HG02623 (cell line): ENCODE data around the gene ARHGAP8.

Experiments used
- ATAC-seq: cut with Tn5 transposase; IDR thresholded peaks from one replicate; pipeline ENCODE4 v1.9.1; 2021; ENCODE audit warnings: moderate library complexity; ENCODE audit not compliant: unreplicated experiment

Gene ARHGAP8

DNA sequence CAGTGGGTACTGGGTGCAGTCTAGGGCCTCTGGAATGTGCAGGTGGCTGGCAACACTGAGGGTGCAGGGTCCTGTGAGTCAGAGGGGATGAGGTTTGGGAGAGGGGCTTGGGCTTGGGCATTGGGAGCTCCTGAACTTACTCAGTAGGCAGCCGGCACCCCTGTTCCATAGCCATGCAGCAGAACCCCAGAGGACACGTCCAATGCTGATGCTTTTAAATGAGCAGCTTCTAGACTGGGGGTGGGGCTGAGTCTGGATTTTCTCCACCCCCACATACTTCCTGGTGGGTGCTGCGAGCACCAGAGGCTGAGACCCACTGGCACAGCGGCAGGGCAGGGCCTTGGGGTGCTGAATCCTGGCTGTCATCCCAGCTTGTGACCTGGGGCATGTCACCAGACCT is 71.4 kb downstream of the ARHGAP8 start:
- no peak for ATAC-seq

DNA sequence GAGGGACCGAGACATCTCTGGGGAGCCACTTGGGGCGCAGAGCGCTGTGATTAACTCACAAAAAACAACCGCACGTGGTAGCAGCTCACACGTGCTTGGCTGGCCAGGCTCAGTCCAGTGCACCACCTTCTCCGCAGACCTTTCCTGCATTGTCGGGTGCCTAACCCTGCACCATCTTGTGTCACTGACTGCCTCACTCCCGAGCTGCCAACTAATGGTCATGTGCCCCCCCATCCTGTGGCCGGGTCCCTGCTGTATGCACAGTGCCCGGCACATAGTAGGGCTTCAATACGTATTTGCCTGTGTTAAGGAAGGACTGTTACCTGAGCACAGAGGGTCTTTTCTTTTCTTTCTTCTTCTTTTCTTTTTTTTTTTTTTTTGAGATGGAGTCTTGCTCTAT is 71.9 kb downstream of the ARHGAP8 start:
- ATAC-seq = no peak

DNA sequence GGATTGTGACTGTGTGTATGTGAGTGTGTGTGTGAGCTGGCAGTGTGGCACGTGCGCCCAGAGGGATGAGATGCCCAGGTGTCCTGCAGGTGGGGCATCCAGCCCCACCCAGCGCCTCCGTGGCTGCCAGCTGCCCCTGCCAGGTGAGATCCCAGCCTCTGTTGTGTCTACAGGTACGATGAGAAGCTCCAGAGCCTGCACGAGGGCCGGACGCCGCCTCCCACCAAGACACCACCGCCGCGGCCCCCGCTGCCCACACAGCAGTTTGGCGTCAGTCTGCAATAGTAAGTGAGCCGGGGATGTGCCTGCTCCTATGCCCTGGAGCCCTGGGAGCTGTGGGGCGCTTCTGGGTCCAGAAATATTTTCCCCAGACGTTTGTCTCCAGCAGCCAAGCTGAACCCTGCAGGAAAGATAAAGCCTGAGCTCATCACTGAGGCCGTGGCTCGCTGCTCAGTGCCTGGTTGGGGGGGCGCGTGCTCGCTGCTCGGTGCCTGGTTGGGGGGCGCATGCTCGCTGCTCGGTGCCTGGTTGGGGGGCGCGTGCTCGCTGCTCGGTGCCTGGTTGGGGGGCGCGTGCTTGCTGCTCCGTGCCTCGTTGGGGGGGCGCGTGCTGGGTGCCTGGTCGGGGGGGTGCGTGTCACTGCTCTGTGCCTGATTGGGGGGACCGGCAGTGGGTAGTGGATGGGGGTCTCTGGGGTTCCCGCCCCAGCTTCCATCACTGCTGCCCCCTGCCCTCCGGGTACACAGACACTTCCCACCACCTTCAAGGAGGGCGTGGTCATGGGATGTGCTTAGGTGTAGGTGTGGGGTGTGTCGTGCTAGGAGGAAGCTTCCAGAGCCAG is 73.2 kb downstream of the ARHGAP8 start:
- ATAC-seq = no peak

DNA sequence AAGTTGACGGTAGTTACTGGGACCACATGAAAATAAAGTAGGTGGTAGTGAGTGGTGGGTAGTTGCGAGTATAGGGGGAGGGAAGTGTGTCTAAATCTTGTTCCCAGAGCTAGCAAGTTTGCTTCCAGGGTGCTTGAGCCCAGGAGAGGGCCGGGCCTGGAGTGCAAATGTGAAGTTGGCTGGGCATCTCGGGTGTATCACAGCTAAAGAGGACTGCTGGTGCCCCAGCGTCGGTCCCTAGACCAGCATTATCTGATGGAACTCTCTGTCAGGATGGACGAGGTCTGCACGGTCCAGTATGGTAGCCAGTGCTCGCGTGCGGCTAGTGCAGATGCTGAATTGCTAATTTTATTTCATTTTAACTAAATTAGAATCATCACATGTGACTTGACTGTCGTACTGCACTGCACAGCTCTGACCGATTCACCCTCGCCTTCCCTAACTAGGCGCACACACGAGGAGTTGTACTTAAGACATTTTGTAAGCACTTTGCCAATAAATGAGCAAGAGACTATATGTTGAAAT is 75.4 kb downstream of the ARHGAP8 start:
- no peak for ATAC-seq

DNA sequence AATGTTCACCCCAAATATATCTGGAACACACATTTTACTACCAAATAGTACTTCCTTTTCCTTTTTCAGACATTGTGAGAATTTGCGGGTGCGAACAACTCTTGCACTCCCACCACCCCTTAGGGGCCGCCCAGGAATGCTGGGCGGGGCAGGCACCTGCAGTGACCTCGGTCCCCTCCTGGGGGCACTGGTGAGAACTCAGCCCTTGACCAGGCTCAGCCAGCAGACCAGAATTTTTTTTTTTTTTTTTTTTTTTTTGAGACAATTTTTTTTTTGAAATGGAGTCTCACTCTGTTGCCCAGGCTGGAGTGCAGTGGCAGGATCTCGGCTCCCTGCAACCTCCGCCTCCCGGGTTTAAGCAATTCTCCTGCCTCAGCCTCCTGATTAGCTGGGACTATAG is 75.8 kb downstream of the ARHGAP8 start:
- ATAC-seq = no peak

DNA sequence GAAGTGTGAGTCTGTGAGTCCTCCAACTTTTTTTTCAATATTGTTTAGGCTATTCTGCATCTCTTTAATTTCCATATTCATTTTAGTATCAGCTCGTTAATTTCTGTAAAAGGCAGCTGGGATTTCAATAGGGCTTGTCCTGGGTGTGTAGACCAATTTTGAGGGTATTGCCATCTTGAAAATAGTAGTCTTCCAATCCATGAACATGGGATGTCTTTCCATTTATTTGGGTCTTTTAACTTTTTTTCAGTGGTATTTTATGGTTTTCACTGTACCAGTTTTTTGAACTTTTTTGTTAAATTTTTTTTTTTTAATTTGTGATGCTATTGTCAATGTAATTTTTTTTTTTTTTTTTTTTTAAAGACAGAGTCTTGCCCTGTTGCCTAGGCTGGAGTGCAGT is 79.5 kb downstream of the ARHGAP8 start:
- ATAC-seq = no peak

DNA sequence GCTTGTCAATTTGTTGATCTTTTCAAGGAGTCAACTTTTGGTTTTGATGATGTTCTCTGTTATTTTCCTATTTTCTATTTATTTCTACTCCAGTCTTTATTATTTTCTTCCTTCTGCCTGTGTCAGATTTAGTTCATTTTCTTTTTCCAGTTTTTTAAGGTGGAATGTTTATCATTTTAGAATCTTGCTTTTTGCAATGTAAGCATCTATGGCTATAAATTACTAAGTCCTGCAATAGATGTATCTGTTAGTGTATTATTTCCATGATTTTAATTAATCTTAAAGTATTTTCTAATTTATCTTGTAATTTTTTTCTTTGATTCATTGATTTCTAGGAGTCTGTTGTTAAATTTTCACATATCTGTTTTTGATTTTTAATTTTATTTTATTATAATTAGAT is 81.7 kb downstream of the ARHGAP8 start:
- ATAC-seq = no peak

DNA sequence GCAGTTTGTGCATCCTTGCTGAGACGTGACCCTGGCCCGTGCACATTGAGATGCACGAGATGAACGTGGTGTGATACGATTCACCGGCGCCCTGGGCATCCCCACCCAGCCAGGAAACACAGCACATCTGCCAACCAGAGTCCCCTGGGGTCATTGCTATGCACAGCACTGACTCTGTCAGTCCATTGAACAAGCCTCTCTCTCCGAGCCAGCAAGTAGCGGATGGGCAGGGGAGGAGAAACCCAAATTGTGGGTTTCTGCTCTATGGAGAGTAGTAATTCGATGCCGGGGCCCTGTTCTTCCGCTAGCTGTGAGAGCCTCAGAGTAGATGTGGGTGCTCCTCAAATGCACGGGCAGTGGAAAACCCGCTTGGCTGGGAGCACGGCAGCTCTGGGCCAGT is 85.1 kb downstream of the ARHGAP8 start:
- ATAC-seq = no peak

DNA sequence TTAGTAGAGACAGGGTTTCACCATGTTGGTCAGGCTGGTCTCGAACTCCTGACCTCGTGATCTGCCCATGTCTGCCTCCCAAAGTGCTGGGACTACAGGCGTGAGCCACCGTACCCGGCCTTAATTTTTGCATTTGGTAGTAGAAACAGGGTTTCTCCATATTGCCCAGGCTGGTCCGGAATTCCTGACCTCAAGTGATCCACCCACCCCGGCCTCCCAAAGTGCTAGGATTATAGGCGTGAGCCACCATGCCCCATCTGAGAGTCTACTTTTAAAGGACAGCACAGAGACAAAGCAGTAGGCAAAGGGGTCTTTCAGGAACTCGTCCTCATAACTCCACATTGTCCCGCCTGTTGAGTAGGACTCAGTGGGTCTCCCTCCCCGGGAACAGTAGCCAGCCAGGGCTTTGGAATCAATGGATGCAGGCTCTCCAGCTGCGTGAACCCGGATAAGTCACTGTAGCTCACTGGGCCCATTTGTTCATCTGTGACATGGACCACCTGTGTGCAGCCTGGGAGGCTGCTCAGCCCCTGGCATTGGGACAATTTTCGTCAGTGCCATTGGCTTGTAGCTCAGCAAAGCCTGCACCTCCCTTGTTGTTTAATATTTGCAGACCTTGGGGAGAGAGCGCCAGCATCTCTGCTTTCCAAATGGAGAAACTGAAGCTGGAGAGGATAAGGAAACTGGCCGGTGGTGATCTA is 86.1 kb downstream of the ARHGAP8 start:
- no peak for ATAC-seq

DNA sequence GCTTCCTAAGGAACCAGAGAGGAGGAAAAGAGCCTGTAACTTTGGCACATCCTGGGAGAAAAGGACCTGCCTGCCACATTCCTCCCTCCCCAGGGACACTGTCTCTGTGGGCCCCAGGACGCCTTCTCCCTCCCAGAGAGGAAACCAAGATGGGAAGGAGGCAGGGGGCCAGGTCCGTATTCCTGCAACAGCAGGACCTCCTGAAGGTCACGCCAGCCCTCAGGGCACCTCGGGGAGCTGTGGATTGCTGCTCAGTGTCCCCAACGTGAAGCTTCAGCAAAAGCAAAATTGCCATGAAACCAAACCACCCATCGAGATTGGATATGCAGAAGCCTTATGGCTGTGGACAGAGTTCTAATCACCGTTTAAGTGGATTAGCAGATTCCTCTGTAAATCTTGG is 86.7 kb downstream of the ARHGAP8 start:
- no peak for ATAC-seq

DNA sequence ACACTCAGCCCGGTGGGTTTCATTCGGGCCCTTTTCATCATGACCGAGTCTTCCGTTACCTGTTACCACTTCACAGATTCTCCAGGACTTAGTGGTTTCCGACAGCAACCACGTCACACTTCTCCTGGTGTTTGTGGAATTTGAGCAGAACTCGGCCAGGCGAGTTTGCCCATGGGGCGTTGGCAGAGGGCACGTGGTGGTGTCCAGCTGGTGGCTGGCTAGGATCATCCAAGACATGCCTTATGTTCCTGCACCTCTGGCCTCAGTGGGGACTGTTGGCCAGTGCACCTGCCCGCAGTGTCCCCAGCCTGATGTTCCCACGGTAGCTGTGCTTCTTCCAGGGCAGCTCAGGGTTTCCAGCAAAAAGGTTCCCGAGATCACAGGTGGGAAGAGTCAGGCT is 87.3 kb downstream of the ARHGAP8 start:
- no peak for ATAC-seq

DNA sequence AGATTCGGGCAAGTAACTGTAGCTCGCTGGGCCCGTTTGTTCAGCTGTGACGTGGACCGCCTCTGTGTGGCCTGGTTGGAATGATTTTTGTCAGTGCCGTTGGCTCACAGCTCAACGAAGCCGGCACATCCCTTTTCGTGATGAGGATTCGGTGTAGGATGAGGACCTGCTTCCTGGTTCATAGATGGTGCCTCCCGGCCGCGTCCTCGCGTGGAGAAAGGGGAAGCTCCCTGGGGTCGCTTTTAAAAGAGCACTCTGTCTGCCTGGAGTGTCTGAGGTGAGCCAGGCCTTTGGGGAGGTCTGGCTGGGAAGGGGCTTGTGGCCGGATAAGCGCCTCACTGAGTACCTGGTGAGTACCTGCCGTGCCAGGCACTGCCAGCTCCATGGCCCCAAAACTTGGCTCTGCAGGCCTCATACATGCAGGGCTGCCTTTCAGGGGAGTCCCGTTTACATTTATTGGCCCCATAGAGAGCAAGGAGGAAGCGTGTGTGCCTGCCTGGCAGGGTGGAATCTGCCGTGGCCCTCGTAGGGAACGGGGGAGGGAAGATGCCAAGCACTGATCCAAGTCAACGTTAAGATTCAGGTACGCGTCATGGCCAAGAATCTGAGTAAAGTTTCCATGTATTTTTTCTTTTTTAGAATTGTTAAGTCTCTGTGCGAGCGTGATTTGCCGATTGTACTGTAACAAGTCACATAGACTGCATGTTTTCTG is 88.4 kb downstream of the ARHGAP8 start:
- ATAC-seq = no peak

DNA sequence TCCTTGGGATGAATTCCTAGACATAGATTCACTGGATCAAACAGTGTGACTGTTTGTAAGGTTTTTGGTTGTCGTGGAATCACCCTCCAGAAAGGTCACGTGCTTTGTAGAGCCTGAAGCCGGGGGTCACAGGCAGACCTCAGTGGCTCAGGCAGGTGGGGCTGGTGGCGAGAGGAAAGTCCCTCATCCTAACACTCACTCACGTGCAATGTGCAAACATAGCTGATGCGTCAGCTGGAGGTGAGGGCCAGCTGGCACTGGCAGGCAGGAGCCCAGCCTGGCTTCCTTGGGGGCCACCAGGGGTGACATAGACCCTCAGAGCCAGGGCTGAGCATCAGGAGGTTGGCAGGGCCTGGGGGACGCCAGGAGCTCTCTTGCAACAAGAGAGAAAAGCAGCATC is 90.0 kb downstream of the ARHGAP8 start:
- no peak for ATAC-seq

DNA sequence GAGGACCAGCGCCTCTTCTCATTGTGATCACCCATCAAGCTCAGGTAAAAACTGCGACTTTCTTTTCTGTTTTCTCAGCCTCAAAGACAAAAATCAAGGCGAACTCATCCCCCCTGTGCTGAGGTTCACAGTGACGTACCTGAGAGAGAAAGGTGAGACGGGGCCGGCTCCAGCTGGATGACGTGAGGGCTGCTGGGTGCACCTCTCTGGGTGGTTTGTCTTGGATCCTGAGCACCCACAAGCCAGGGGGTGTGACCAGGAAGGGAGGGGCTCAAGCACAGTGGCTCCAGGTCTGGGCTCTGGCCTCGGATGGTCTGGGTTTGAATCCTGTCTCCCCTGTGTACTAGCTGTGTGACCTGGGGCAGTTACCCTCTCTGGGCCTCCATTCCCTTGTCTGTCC is 92.8 kb downstream of the ARHGAP8 start:
- no peak for ATAC-seq

DNA sequence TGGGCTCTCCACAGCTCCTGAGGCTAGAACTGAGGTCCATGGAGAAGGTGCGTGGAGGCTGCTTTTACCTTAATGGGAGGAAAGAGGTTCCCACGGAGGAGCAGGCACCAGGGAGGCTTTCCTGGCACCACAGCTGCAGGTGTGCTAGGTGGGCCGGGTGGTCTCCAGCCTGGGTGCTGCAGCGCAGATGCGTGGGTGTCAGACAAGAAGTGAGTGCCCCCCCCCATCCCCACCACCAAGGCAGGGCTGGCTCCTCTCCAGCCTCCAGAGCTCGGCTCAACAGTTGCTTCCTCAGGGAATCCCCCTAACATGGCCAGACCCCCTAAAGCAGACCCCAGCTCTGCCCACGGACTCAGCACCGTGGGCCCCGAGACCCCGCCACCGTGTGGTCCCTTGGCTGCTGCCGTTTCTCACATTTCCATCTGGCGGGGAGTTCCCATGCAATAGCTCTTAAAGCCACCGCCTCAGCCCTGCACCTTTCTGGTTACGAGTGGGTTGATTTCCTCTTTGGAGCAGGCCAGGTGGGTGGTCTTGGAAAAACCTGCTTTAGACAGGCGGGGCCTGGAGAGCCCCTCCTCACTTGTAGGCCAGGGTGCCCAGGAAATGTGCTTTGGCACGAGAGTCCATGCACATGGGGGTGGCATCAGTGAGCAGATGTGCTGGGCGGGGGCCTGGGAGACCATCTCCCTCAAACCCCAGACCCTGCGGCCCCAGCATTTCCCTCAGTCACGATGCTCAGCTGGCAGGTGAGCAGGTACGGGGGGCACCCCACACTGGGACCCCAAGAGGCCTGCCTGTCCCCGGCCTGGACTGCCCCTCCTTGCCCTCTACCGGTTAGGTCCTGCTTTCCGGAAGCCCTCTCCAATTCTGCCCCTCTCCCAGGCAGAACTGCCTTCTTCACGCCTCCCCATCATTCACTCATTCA is 93.7 kb downstream of the ARHGAP8 start:
- ATAC-seq = no peak

DNA sequence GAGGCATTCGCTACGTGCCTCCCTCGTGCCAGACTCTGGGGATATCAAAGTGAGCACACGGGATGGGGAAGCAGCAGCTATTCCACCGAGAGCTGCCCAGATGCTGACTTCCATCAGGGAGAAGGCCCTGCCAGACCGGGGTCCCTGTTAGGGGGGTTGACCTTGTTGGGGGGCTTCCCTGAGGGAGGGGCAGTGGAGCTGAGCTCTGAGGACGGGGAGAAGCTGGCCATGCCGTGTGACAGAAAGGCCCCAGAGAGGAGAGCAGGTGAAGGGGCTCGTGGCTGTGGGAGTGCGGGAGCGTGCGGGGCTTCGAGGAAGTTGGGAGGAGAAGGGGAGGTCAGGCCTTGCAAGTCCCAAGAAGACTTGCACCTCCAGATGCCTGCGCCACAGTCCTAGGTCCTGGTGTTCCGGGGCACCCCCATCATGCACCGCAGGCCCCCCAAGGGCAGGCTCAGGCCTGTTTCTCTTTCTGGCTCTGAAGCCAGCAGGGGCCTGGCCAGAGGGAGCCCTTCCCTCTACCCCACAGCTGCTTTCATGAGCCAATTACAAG is 94.4 kb downstream of the ARHGAP8 start:
- ATAC-seq = no peak

DNA sequence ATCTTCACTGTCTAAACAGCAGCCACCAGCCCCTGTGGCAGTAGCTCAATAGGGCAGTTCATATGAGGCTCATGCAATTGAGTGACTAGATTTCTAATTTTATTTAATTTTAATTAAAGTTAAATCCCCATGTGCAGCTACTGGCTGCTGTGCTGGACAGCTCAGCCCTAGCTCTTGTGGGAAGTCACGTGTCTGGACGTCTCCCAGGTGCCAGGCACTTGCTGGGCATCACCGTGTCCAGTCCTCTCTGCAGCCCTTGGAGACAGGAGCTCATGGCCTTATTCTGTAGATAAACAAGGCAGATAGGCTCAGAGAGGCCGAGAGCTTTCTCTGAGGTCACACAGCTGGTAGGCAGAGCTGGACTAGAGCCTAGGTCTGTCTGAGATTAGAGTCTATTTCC is 95.0 kb downstream of the ARHGAP8 start:
- ATAC-seq = no peak

DNA sequence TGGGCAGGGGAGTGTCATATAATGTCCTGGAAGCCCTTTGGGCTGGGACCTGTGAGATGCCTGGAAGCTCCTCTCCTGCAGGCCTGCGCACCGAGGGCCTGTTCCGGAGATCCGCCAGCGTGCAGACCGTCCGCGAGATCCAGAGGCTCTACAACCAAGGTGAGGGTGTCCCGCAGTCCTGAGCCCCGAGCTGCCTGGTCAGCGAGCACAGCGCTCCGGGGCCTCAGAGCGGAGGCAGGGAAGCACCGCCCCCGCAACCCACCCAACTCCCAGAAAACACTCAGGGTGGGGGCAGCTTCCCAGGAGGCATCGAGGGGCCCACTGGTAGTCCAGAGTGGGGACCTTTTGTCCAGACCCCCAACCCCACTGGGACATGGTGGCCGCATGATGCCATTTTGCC is 95.5 kb downstream of the ARHGAP8 start:
- no peak for ATAC-seq

DNA sequence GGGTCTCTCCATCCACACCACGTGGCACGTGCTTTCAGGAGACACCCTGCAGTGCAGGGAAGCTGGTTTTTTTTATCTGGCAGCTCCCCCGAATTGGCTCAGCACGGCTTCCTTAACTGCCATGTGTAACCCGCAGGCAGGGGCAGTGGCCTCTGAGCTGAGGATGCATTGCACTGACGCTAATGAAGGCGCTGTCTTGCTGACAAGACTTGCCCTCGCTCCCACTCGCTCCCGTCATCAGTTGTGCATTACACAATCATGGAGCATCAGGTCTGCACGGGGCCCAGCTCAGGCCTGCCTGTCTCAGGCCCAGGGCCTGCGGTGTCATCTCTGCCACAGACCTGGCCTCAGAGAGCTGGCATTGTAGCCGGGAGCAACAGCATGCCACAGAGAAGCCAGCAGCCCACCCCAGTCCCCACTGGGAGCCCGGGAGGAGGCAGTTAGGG is 95.9 kb downstream of the ARHGAP8 start:
- no peak for ATAC-seq

DNA sequence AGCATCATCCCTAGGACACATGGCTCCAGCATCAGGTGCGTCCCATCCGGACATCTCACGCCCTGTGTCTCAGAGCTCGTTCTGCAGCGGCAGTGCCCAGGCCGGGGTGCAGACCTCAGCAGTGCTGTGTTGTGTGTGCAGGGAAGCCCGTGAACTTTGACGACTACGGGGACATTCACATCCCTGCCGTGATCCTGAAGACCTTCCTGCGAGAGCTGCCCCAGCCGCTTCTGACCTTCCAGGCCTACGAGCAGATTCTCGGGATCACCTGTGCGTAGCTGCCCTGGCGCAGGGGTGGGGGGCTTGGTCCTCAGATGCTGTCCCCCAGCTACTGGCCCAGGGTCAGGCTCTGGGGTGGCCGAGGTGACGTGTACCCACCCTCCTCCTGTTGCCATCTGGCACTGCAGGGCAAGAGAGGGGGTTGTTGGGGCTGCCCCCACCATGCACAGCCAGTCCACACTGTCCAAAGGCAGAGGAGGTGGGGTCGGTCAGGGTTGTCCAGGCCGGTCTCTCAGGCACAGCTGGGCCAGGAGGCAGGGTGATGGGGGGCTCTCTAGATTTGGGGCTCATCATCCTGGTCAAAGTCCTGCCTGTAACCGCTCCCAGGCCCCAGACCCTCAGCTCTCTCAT is 96.5 kb downstream of the ARHGAP8 start:
- no peak for ATAC-seq
